ENCODE measurements around the gene MRPS26.
"Not testable (repeated sequence)": the region's sequence is repeated elsewhere in the genome, so short reads cannot be mapped to it uniquely, and the experiment has no call there.

Gene MRPS26

DNA sequence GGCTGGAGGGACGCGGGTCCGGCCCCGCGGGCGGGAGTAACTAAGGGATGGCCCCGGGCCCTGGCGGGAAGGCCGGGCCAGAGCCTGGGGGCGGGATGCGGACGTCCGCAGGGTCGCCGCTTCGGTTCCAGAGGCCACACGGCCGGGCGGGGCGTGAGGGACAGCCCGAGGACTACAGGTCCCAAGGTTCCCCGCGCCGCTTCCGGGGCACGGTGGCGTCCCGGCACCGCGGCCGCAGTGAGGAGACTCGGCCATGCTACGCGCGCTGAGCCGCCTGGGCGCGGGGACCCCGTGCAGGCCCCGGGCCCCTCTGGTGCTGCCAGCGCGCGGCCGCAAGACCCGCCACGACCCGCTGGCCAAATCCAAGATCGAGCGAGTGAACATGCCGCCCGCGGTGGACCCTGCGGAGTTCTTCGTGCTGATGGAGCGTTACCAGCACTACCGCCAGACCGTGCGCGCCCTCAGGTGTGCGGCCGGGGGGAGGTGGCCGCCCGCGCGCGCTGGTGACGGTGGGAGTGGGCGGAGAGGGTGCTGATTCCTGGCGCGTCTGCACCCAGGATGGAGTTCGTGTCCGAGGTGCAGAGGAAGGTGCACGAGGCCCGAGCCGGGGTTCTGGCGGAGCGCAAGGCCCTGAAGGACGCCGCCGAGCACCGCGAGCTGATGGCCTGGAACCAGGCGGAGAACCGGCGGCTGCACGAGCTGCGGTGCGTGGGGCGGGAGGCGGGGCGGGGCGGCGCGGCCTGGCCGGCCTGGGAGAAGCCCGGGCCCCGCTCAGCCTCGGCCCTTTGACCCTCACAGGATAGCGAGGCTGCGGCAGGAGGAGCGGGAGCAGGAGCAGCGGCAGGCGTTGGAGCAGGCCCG lies at the start of gene MRPS26:
Gene MRPS26, plus strand, starts transcription at position 237 of the 861 bp plus-strand sequence. Its CDS starts 17 bp downstream, at position 254.
- DNase-seq = peak; percentile 97

GRCh38 chr20:2998728-2999127 lies 47.1 kb upstream of the MRPS26 start:
- DNase-seq = no peak

GRCh38 chr20:3000852-3001523 lies 44.9 kb upstream of the MRPS26 start:
- peak; percentile 65 for DNase-seq

DNA sequence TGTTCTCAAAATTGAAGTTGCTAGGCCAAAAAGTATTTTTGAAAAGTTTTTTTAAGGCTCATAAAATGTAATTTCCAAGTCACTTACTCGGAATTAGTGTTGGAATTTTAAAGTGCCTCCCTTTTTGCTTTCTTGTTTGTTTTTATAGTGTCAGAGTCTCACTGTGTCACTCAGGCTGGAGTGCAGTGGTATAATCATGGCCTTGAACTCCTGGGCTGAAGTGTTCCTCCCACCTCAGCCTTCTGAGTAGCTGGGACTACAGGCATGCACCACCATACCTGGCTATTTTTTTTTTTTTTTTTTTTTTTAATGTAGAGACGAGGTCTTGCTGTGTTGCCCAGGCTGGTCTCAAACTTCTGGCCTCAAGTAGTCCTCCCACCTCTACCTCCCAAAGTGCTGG lies 42.4 kb upstream of the MRPS26 start:
- no peak for DNase-seq

DNA sequence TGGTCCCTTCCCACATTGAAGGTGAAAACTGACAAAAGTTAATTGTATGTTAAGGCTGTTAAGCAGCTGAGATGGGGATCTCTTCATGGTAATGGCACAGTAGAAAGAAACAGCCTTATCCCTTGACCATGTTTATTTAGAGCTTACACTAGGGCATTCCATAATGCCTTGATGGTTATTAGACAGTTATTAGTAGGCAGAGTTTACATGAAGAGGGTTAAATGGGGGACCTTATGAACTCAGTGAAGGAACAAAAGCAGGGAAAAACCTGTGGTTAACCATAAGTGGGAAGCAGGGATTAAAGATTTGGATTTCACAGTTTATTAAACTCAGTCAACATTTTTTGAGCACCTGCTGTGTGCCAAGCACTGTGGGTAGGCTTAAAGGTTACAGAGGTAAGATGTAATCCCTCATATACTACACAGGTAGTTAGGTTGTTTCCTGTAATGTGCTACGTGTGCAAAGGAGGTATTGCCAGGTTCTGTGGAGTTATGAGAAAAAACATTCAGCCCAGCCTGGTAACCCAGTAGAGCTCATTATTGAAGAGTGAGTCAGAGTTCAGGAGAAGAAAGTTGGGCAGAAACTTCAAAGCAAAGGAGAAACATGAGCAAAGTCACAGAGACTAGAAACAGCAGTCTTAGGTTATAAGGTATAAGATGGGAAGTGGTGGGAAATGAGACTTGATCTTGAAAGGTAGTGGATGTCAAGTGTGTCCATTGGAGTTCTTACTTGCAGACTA lies 34.7 kb upstream of the MRPS26 start:
- DNase-seq = no peak

- DNase-seq = no peak
Observed at GRCh38 chr20:3011752-3012151, 34.1 kb upstream of the MRPS26 start.

GRCh38 chr20:3013771-3014170 lies 32.1 kb upstream of the MRPS26 start:
- DNase-seq = no peak

DNA sequence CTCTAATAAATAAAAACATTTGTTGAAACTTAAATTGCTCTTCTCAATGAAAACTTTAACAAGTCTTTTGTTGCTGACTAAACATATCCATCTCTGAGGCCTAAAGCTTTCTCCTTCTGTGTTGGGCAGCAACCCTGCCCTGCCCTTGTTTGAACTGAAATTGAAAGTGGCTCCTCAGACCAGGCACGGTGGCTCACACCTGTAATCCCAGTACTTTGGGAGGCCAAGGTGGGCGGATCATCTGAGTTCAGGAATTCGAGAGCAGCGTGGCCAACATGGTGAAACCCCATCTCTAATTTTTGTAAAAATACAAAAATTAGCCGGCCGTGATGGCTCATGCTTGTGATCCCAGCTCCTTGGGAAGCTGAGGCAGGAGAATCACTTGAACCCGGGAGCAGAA lies 31.7 kb upstream of the MRPS26 start:
- no peak for DNase-seq

GRCh38 chr20:3014662-3015061 lies 31.2 kb upstream of the MRPS26 start:
- no peak for DNase-seq

DNA sequence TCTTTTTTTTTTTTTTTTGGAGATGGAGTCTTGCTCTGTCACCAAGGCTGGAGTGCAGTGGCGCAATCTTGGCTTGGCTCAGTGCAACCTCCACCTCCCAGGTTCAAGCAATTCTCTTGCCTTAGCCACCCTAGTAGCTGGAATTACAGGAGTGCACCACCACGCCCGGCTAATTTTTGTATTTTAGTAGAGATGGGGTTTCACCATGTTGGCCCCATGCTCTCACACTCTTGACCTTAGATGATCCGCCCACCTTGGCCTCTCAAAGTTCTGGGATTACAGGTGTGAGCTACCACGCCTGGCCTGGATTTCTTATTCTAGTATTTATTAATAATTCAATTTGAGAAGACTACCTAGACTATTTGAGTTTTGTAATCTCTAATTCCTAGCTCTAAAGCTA lies 30.6 kb upstream of the MRPS26 start:
- DNase-seq = not testable (repeated sequence)

DNA sequence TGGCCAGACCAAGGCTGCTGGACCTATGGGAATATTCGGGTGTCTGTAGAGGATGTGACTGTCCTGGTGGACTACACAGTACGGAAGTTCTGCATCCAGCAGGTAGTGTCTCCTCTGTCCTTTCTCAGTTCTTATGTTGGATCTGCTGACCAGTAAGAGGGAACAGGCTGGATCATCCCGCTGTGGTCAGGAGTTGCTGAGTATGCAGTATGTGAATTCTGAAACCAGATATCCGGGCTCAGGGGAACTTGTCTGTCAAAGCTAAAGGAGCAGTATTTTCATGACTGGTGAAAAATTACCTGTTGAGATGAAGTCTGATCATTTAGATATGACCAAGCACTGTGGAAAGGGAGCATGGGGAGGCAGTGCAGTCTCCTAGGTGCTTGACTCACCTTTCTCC lies 24.5 kb upstream of the MRPS26 start:
- no peak for DNase-seq

DNA sequence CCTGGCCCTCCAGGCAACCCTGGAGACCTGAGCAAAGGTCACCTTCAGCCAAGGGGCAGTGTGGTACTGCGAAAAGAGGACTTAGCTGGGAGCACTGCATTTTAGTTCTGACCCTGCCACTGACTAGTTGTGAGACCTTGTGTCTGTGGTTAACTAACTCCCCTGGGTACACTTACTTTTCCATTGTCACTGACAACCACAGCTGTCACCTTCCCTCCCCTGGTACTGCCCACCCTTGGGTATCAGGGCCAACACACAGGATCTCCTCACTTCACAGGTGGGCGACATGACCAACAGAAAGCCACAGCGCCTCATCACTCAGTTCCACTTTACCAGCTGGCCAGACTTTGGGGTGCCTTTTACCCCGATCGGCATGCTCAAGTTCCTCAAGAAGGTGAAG lies 24.1 kb upstream of the MRPS26 start:
- DNase-seq = no peak

DNA sequence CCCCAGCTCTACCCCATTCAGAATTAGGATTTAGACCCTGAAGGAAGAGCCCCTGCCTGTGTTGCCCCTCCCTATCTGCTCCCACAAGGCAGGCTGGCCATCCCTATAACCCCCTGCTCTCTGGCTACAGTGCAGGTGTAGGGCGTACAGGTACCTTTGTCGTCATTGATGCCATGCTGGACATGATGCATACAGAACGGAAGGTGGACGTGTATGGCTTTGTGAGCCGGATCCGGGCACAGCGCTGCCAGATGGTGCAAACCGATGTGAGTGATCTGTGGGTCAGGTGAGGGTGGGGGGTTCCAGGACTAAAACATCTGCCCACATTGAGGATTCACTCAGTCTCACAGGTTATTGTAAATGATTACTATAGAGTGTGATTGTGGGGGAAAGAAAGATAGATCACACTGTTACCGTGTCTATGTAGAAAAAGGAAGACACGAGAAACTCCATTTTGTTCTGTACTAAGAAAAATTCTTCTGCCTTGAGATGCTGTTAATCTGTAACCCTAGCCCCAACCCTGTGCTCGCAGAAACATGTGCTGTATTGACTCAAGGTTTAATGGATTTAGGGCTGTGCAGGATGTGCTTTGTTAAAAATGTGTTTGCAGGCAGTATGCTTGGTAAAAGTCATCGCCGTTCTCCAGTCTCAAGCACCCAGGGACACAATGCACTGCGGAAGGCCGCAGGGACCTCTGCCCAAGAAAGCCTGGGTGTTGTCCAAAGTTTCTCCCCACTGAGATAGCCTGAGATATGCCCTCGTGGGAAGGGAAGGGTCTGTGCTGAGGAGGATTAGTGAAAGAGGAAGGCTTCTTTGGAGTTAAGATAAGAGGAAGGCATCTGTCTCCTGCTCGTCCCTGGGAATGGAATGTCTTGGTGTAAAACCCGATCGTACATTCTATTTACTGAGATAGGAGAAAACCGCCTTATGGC lies 23.0 kb upstream of the MRPS26 start:
- DNase-seq = not testable (repeated sequence)

- DNase-seq = no peak
Observed at GRCh38 chr20:3027987-3028386, 17.9 kb upstream of the MRPS26 start.

DNA sequence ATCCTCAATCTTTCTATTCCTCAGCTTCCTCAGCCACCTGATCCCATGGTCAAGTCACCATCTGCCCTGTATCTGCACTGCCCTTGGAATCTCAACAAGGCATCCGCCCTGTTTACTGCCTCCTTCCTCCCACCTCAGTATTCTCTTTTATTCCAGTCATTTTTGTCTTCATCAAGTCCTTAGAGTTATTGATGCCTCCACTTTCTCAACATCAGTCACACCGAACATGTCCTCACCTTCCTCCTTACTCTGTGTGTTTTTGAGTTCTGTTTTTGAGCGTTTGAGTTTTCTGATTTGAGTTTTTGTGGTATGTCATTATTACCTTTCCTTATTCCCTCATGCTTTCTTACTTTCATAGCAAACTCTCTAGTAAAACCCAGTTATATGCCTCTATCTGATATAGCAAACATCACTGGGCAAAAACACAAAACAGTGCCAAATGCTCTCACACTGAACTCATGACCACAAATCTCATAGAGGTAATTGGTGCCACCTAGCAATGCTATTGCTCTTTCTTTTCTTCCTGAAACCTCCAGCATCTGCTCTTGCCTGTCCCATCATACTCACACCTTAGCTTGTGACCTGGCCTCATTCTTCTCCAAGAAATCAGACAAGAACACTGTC lies 14.2 kb upstream of the MRPS26 start:
- DNase-seq = no peak

DNA sequence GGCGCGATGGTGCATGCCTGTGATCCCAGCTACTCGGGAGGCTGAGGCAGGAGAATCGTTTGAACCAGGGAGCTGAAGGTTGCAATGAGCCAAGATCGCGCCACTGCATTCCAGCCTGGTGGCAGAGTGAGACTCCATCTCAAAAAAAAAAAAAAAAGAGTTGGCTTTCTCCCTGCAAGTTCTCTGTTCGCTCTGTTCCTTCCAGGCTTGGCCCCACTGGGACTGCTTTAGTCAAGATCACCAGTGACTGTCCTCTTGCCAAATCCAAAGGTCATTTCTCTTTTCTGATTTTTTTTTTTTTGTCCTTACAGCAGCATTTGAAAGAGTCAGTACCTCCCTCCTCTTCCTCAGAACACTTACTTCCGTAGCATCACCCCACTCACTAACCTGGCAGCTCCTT lies 13.2 kb upstream of the MRPS26 start:
- DNase-seq = no peak

DNA sequence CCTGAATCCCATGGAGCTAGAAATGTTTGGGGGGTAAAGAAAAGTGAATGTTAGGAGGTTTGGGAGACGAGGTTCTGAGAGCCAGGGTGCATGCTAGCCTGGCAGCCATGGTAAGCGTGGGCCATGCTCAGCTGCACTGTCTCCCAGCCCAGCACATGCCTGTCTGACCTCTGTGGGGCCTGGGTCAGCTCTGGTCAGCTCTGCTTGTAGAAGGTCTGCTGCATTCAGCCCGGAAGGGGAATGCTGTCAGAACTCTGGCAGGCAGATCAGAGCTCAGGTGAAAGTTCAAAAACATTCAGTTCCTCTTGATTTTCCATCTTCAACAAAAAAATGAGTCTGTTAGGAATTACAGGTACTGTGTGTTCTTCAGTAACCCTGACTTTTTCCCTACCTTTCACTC lies 8.2 kb upstream of the MRPS26 start:
- no peak for DNase-seq

DNA sequence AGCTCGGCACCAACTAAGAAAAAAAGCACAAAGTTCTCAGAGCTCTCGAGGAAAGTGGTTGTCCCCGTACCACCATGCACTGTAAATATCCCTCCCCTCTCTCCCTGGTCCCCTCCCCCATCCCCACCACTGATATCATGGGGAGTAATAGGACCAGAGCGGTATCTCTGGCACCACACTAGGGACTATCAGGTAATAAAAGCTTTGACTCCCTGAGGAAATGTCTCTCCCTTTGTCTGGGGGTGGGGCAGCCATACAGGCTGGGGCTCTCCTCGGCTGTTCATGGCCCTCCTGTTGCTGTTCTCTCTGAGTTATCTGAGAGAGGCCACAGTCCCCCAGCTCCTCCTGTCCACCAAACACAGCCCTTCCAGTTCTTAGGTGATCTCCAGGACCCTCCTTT lies 7.4 kb upstream of the MRPS26 start:
- no peak for DNase-seq

DNA sequence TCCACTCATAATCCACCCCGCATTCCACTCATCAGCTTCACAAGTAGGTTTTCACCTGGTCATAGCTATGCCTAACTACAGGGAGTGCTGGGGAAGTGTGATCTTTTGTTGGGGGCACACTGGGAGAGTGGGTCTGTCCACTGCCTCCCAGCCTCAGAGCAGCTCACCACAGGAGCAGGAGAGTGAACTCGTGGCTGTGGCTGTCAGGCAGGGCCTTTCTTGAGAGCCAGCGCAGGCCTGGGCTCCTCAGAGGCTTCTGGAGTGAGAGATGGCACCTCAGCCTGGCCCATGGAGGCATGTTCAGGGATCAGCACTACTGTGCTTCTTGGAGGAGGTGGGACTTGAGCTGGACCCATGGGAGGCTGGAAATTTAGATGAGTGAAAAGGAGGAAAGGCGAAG lies 6.4 kb upstream of the MRPS26 start:
- DNase-seq = no peak

DNA sequence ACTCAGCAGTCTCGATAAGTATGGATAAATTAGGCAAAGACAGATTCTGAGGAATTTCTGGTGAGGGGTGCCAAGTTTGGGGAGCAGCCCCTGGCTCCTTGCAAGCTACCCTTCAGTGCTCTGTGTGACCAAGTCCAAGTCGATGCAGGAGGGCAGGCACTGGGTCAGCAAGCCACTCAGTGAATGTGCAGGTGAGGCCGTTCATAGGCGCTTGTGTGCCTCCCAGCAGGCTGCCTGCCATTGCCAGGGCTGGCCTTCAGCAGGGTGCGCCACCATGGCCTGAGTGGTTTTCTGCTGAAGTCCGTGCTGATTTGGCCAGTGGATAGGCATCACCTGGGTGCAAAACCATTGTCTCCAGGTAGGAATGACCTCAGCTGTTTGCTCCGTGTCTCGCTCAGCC lies 5.8 kb upstream of the MRPS26 start:
- DNase-seq = no peak

- DNase-seq = no peak
Observed at GRCh38 chr20:3041854-3042409, 3.9 kb upstream of the MRPS26 start.

DNA sequence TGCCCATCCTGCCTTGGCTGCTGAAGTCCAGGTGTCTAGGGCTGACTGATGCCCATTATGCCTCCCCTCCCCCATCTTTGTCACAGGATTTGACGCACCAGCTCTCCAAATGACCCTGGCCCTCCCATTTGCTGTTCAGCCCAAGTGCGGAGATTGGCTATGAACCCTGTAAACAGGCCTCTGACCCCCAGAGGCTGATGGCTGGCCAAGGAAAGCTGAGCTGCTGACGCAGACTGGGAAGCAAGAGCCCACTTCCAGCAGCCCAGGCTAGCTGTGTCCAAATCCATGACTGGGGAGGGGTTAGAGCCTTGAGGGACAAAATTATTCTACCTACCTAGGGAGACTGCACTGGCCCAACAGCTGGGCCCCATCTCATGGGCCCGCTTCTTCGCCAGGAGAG lies 3.2 kb upstream of the MRPS26 start:
- DNase-seq = no peak

Measured in NCI-H146 (cell line).